ENCODE data around the gene LNPK.
"Not testable (repeated sequence)": the region's sequence is repeated elsewhere in the genome, so short reads cannot be mapped to it uniquely, and the experiment has no call there.

The LNPK gene

GRCh38 chr2:175965773-175966172, 36.3 kb downstream of the LNPK start:
- no peak for DNase-seq

GRCh38 chr2:175964195-175964594, 37.9 kb downstream of the LNPK start:
- peak in 2 of 3 experiments; percentile 15 to 78 for DNase-seq

GRCh38 chr2:175963171-175963570, 38.9 kb downstream of the LNPK start:
- DNase-seq: not testable (repeated sequence)

- no peak for DNase-seq
Observed at GRCh38 chr2:175957845-175958244, 44.2 kb downstream of the LNPK start.

GRCh38 chr2:175955136-175955535, 46.9 kb downstream of the LNPK start:
- DNase-seq: no peak

GRCh38 chr2:175950512-175950911, 51.6 kb downstream of the LNPK start:
- no peak for DNase-seq

GRCh38 chr2:175948191-175948590, 53.9 kb downstream of the LNPK start:
- no peak for DNase-seq

- no peak for DNase-seq
Observed at GRCh38 chr2:175947073-175947472, 55.0 kb downstream of the LNPK start.

GRCh38 chr2:175941699-175942098, 60.4 kb downstream of the LNPK start:
- no peak for DNase-seq

GRCh38 chr2:175937216-175937615, 64.9 kb downstream of the LNPK start:
- no peak for DNase-seq

- no peak for DNase-seq
Observed at GRCh38 chr2:175935289-175936181, 66.5 kb downstream of the LNPK start.

GRCh38 chr2:175932675-175933074, 69.4 kb downstream of the LNPK start:
- DNase-seq: no peak

- DNase-seq: no peak
Observed at GRCh38 chr2:175931805-175932204, 70.3 kb downstream of the LNPK start.

GRCh38 chr2:175930504-175930903, 71.6 kb downstream of the LNPK start:
- DNase-seq: no peak

GRCh38 chr2:175929850-175930249, 72.2 kb downstream of the LNPK start:
- no peak for DNase-seq

- no peak for DNase-seq
Observed at GRCh38 chr2:175926272-175926671, 75.8 kb downstream of the LNPK start.

- no peak for DNase-seq
Observed at GRCh38 chr2:175922160-175922559, 79.9 kb downstream of the LNPK start.

GRCh38 chr2:175918935-175919334, 83.1 kb downstream of the LNPK start:
- no peak for DNase-seq

- DNase-seq: no peak
Observed at GRCh38 chr2:175914846-175915245, 87.2 kb downstream of the LNPK start.

GRCh38 chr2:175913849-175914743, 88.0 kb downstream of the LNPK start:
- not testable (repeated sequence) for DNase-seq

- DNase-seq: not testable (repeated sequence)
Observed at GRCh38 chr2:175913267-175913666, 88.8 kb downstream of the LNPK start.

GRCh38 chr2:175904035-175904434, 98.0 kb downstream of the LNPK start:
- no peak for DNase-seq

- DNase-seq: no peak
Observed at GRCh38 chr2:175903384-175903936, 98.6 kb downstream of the LNPK start.
